WTC11 (cell line): ENCODE results near the gene PRSS27. TPM values are rescaled to one million over a fixed set of nuclear protein-coding genes. Genes with fewer than 3 reads are reported as not detected.
A peak's percentile ranks its signal among the peaks of the same experiment; 100 is the strongest.
"Not testable (repeated sequence)": the region's sequence is repeated elsewhere in the genome, so short reads cannot be mapped to it uniquely, and the experiment has no call there.

Experiments used
- ATAC-seq: fragments of 200-7000 bp; cut with Tn5 transposase; 2 replicates; pipeline ENCODE4 v1.10.0; 2021; ENCODE audit warnings: mild to moderate bottlenecking, moderate library complexity
- CTCF ChIA-PET: fragments of 300-600 bp; sonication (Branson Sonifier 250); formaldehyde crosslinking; loops from one replicate; lab custom pipeline; 2021; ENCODE audit warnings: antibody characterized with exemption; lab: Charles Lee
- POLR2A ChIA-PET: fragments of 350-600 bp; sonication (Branson Sonifier 250); formaldehyde crosslinking; loops from one replicate; lab custom pipeline; 2021; ENCODE audit warnings: antibody characterized with exemption; lab: Charles Lee
- DNase-seq: peaks from one replicate; pipeline ENCODE4 v3.0.0; 2021; ENCODE audit warnings: low spot score
- H3K27ac Mint-ChIP-seq: 2 replicates; pipeline ENCODE4 v1.8.0; 2021; ENCODE audit warnings: mixed read lengths
- H3K27me3 Mint-ChIP-seq: 2 replicates; pipeline ENCODE4 v1.8.0; 2021; ENCODE audit warnings: low read depth, mild to moderate bottlenecking, moderate library complexity, mixed read lengths
- H3K36me3 Mint-ChIP-seq: 2 replicates; pipeline ENCODE4 v1.8.0; 2021; ENCODE audit warnings: mixed read lengths
- H3K4me1 Mint-ChIP-seq: 2 replicates; pipeline ENCODE4 v1.8.0; 2022; ENCODE audit warnings: mixed read lengths
- H3K4me3 Mint-ChIP-seq: 2 replicates; pipeline ENCODE4 v1.8.0; 2021; ENCODE audit warnings: mild to moderate bottlenecking, moderate library complexity, mixed read lengths
- H3K9me3 Mint-ChIP-seq: 2 replicates; pipeline ENCODE4 v1.8.0; 2021; ENCODE audit warnings: mixed read lengths
- AFF4 ChIP-seq: sonication (generic); formaldehyde crosslinking; IDR thresholded peaks from 2 replicates; pipeline ENCODE4 v1.8.1; 2023; ENCODE audit warnings: mild to moderate bottlenecking, missing genetic modification reagents, borderline replicate concordance
- AR ChIP-seq: fragments of 250-450 bp; sonication (Bioruptor Pico); IDR thresholded peaks from 2 replicates; pipeline ENCODE4 v1.9.0; 2021; ENCODE audit warnings: mild to moderate bottlenecking
- ARID4B ChIP-seq: sonication (generic); formaldehyde crosslinking; IDR thresholded peaks from 2 replicates; pipeline ENCODE4 v1.8.0; 2023; ENCODE audit warnings: missing genetic modification reagents, mild to moderate bottlenecking, borderline replicate concordance
- ATF3 ChIP-seq: sonication (generic); formaldehyde crosslinking; conservative IDR thresholded peaks from 2 replicates; pipeline ENCODE4 v1.8.1; 2022; ENCODE audit warnings: mild to moderate bottlenecking, missing genetic modification reagents
- CBFB ChIP-seq: sonication (generic); formaldehyde crosslinking; IDR thresholded peaks from 2 replicates; pipeline ENCODE4 v1.8.1; 2022; ENCODE audit warnings: mild to moderate bottlenecking, low read depth, missing genetic modification reagents
- CREM ChIP-seq: sonication (generic); formaldehyde crosslinking; IDR thresholded peaks from 2 replicates; pipeline ENCODE4 v1.8.1; 2022; ENCODE audit warnings: mild to moderate bottlenecking, missing genetic modification reagents, moderate library complexity
- E2F1 ChIP-seq: sonication (generic); formaldehyde crosslinking; IDR thresholded peaks from 2 replicates; pipeline ENCODE4 v1.8.0; 2022; ENCODE audit warnings: mild to moderate bottlenecking, missing genetic modification reagents
- E2F4 ChIP-seq: sonication (generic); formaldehyde crosslinking; IDR thresholded peaks from 2 replicates; pipeline ENCODE4 v1.8.1; 2022; ENCODE audit warnings: low read depth, mild to moderate bottlenecking, moderate library complexity, missing genetic modification reagents, borderline replicate concordance
- EMX1 ChIP-seq: fragments of 250-450 bp; sonication (Bioruptor Pico); IDR thresholded peaks from 2 replicates; pipeline ENCODE4 v1.8.0; 2021; ENCODE audit warnings: mild to moderate bottlenecking
- FOXP1 ChIP-seq: sonication (generic); formaldehyde crosslinking; IDR thresholded peaks from 2 replicates; pipeline ENCODE4 v1.8.0; 2022; ENCODE audit warnings: missing genetic modification reagents, mild to moderate bottlenecking, moderate library complexity, borderline replicate concordance
- NFATC4 ChIP-seq: fragments of 250-450 bp; sonication (Bioruptor Pico); IDR thresholded peaks from 2 replicates; pipeline ENCODE4 v1.9.0; 2021; ENCODE audit warnings: mild to moderate bottlenecking
- NFYB ChIP-seq: sonication (generic); formaldehyde crosslinking; conservative IDR thresholded peaks from 2 replicates; pipeline ENCODE4 v1.8.0; 2022; ENCODE audit warnings: low read depth, missing genetic modification reagents
- NR2C2 ChIP-seq: sonication (generic); formaldehyde crosslinking; IDR thresholded peaks from 2 replicates; pipeline ENCODE4 v1.8.0; 2022; ENCODE audit warnings: mild to moderate bottlenecking, missing genetic modification reagents
- TEAD4 ChIP-seq: sonication (generic); formaldehyde crosslinking; IDR thresholded peaks from 2 replicates; pipeline ENCODE4 v1.8.0; 2022; ENCODE audit warnings: mild to moderate bottlenecking, missing genetic modification reagents
- ZBTB21 ChIP-seq: sonication (generic); formaldehyde crosslinking; IDR thresholded peaks from 2 replicates; pipeline ENCODE4 v1.8.1; 2023; ENCODE audit warnings: mild to moderate bottlenecking, missing genetic modification reagents, borderline replicate concordance
- ZNF281 ChIP-seq: sonication (generic); formaldehyde crosslinking; IDR thresholded peaks from 2 replicates; pipeline ENCODE4 v1.8.0; 2023; ENCODE audit warnings: mild to moderate bottlenecking, missing genetic modification reagents
- total RNA-seq: library from RNA; stranded (reverse); gene quantifications from 3 replicates; pipeline ENCODE4 v1.2.3, GENCODE V29; 2021

Gene PRSS27
- total RNA-seq, 1 experiment from 2014 or later = 5.1 TPM

- H3K27me3 Mint-ChIP-seq = no peaks in the 10 kb centered on the region; the same call in 1 of the 2 replicates
- ChIA-PET CTCF (no interaction called here), POLR2A (no interaction called here)
- no peak for TF ChIP-seq ARID4B
- no peak for TF ChIP-seq EMX1 (CRISPR knock-in tag)
- TF ChIP-seq E2F4 (CRISPR knock-in tag) = no peak
- no peak for TF ChIP-seq NFYB (CRISPR knock-in tag)
- no peak for TF ChIP-seq AFF4
- TF ChIP-seq FOXP1 = no peak
- no peak for TF ChIP-seq CREM
- TF ChIP-seq ZNF281 = no peak
- no peak for TF ChIP-seq CBFB (CRISPR knock-in tag)
- no peak for TF ChIP-seq NFATC4 (CRISPR knock-in tag)
- no peak for TF ChIP-seq E2F1 (CRISPR knock-in tag)
- TF ChIP-seq ATF3 (CRISPR knock-in tag) = no peak
- TF ChIP-seq TEAD4 (CRISPR knock-in tag) = no peak
- no peak for TF ChIP-seq ZBTB21 (CRISPR knock-in tag)
- TF ChIP-seq AR (CRISPR knock-in tag) = no peak
- no peak for TF ChIP-seq NR2C2 (CRISPR knock-in tag)
- DNase-seq (no peak), ATAC-seq (no peak)
- peak overlapping the region; percentile 32; the same call in 1 of the 2 replicates for H3K27ac Mint-ChIP-seq
- no peak overlapping the region for H3K4me3 Mint-ChIP-seq
- 0 out of 2 replicates have a peak, but pooled peaks cover 2% of the 10 kb centered on the region for H3K9me3 Mint-ChIP-seq
- H3K4me1 Mint-ChIP-seq = peaks cover 7% of the 10 kb centered on the region
- H3K36me3 Mint-ChIP-seq = peaks cover 2% of the 10 kb centered on the region; the same call in 1 of the 2 replicates
Measured at GRCh38 chr16:2686912-2687507, 33.0 kb downstream of the PRSS27 start.

GRCh38 chr16:2686075-2686474 lies 33.9 kb downstream of the PRSS27 start:
- H3K27ac Mint-ChIP-seq, ATAC-seq, CTCF ChIA-PET, H3K4me3 Mint-ChIP-seq, H3K27me3 Mint-ChIP-seq, DNase-seq, H3K9me3 Mint-ChIP-seq, H3K36me3 Mint-ChIP-seq, POLR2A ChIA-PET: not testable (repeated sequence)
- H3K4me1 Mint-ChIP-seq = peaks cover 10% of the 10 kb centered on the region
